GM12878 (cell line): ENCODE results near the gene C2. TPM values are rescaled to one million over a fixed set of nuclear protein-coding genes. Genes with fewer than 3 reads are reported as not detected.

Experiments
- ATAC-seq: fragments of 200-7000 bp; cut with Tn5 transposase; 3 replicates; pipeline ENCODE4 v1.9.1; 2020; ENCODE audit warnings: mild to moderate bottlenecking, moderate library complexity
- BruUV-seq: library from RNA; stranded (reverse); fragments of 400-500 nt; replicated peaks from 2 replicates; lab custom pipeline; 2021; lab: Mats Ljungman, UMichigan
- CTCF ChIA-PET: fragments of 300-600 bp; sonication (Branson Sonifier 250); formaldehyde crosslinking; extraction: SDS; loops from one replicate; lab custom pipeline; 2021; ENCODE audit warnings: inconsistent platforms; lab: Yijun Ruan, JAX
- POLR2A ChIA-PET: fragments of 350-600 bp; formaldehyde crosslinking; extraction: SDS; loops from one replicate; lab custom pipeline; 2021; ENCODE audit warnings: inconsistent platforms; lab: Charles Lee
- RAD21 ChIA-PET: fragments of 300-600 bp; sonication (Branson Sonifier 250); formaldehyde crosslinking; loops from one replicate; lab custom pipeline; 2023; ENCODE audit warnings: antibody characterized with exemption; ENCODE audit not compliant: unreplicated experiment; lab: Charles Lee
- SMC1A ChIA-PET: fragments of 300-600 bp; sonication (Branson Sonifier 250); formaldehyde crosslinking; loops from one replicate; lab custom pipeline; 2023; ENCODE audit not compliant: unreplicated experiment, uncharacterized antibody; lab: Charles Lee
- DNase-seq: peaks from one replicate; pipeline ENCODE4 v3.0.0-alpha.2; 2011; ENCODE audit warnings: low read depth, low spot score
- FAIRE-seq: peaks from 3 replicates; lab custom pipeline; 2011; peaks lifted over from hg19 to GRCh38; lab: Jason Lieb, UNC
- H2AFZ ChIP-seq: 2 replicates; pipeline ENCODE4 v1.6.0; 2011; ENCODE audit warnings: low read depth, low read length, control low read depth; ENCODE audit not compliant: control insufficient read depth
- H3K27ac ChIP-seq: 2 replicates; pipeline ENCODE4 v1.5.1; 2011; ENCODE audit warnings: control low read depth; ENCODE audit not compliant: control insufficient read depth, insufficient read depth
- H3K27me3 ChIP-seq, 2 experiments: replicated peaks in 1 of 2; 2 replicates each; pipeline versions ENCODE4 v1.6.0 to v1.6.1; 2011; ENCODE audit warnings: low read length in 1 of 2; ENCODE audit not compliant: control insufficient read depth in 2 of 2, insufficient read depth in 2 of 2
- H3K36me3 ChIP-seq, 2 experiments: 2 replicates each; pipeline ENCODE4 v1.5.1; 2011; ENCODE audit warnings: low read length in 1 of 2; ENCODE audit not compliant: control insufficient read depth in 2 of 2, insufficient read depth in 2 of 2
- H3K4me1 ChIP-seq: 2 replicates; pipeline ENCODE4 v1.6.1; 2011; ENCODE audit warnings: mild to moderate bottlenecking, low read length, moderate library complexity, mixed read lengths; ENCODE audit not compliant: control insufficient read depth, insufficient read depth
- H3K4me2 ChIP-seq: 2 replicates; pipeline ENCODE4 v1.6.0; 2011; ENCODE audit warnings: control low read depth; ENCODE audit not compliant: control insufficient read depth, insufficient read depth
- H3K4me3 ChIP-seq: fragments of 200-600 bp; sonication (generic); 2 replicates; pipeline ENCODE4 v1.5.1; 2016
- H3K79me2 ChIP-seq: 2 replicates; pipeline ENCODE4 v1.6.0; 2011; ENCODE audit warnings: low read length; ENCODE audit not compliant: control insufficient read depth, insufficient read depth
- H3K9ac ChIP-seq: 2 replicates; pipeline ENCODE4 v1.8.0; 2011; ENCODE audit warnings: low read length, control low read depth, mixed read lengths; ENCODE audit not compliant: control insufficient read depth, insufficient read depth
- H3K9me3 ChIP-seq: replicated peaks from 3 replicates; pipeline ENCODE4 v1.5.1; 2011; ENCODE audit warnings: mild to moderate bottlenecking, low read length; ENCODE audit not compliant: control insufficient read depth, insufficient read depth
- H4K20me1 ChIP-seq: 2 replicates; pipeline ENCODE4 v1.6.0; 2011; ENCODE audit not compliant: control insufficient read depth, insufficient read depth
- CEBPZ ChIP-seq: fragments of 150-350 bp; IDR thresholded peaks from 2 replicates; pipeline ENCODE4 v1.6.1; 2016; ENCODE audit warnings: low read depth, low read length
- CHD1 ChIP-seq: IDR thresholded peaks from 2 replicates; pipeline ENCODE4 v1.6.1; 2012; ENCODE audit warnings: low read depth, low read length, improper control_type of control experiment
- CREB1 ChIP-seq: IDR thresholded peaks from 2 replicates; pipeline ENCODE4 v1.6.1; 2012; ENCODE audit warnings: low read depth, mild to moderate bottlenecking, inconsistent platforms
- ELK1 ChIP-seq: IDR thresholded peaks from 2 replicates; pipeline ENCODE4 v1.6.1; 2012; ENCODE audit warnings: low read depth, low read length, improper control_type of control experiment
- FOXM1 ChIP-seq: IDR thresholded peaks from 2 replicates; pipeline ENCODE4 v1.6.1; 2012; ENCODE audit warnings: low read depth, mild to moderate bottlenecking, inconsistent platforms, low read length, moderate library complexity
- IRF3 ChIP-seq: fragments of 450-650 bp; IDR thresholded peaks from 2 replicates; pipeline ENCODE4 v1.6.1; 2014; ENCODE audit warnings: mild to moderate bottlenecking
- NR2C1 ChIP-seq: fragments of 450-650 bp; IDR thresholded peaks from 2 replicates; pipeline ENCODE4 v1.6.1; 2017; ENCODE audit warnings: antibody characterized with exemption, mild to moderate bottlenecking, moderate library complexity
- NR2F1 ChIP-seq: fragments of 450-650 bp; conservative IDR thresholded peaks from 2 replicates; pipeline ENCODE4 v1.6.1; 2017; ENCODE audit warnings: mild to moderate bottlenecking
- PAX5 ChIP-seq: IDR thresholded peaks from 2 replicates; pipeline ENCODE4 v1.6.1; 2011; ENCODE audit warnings: low read depth, low read length, borderline replicate concordance
- PAX8 ChIP-seq: fragments of 450-650 bp; IDR thresholded peaks from 2 replicates; pipeline ENCODE4 v1.6.1; 2017; ENCODE audit warnings: mild to moderate bottlenecking, moderate library complexity
- PKNOX1 ChIP-seq: fragments of 450-650 bp; IDR thresholded peaks from 2 replicates; pipeline ENCODE4 v1.6.1; 2016; ENCODE audit warnings: mild to moderate bottlenecking
- TCF3 ChIP-seq: IDR thresholded peaks from 2 replicates; pipeline ENCODE4 v1.6.1; 2012; ENCODE audit warnings: low read depth, mild to moderate bottlenecking, low read length, borderline replicate concordance; ENCODE audit not compliant: insufficient read depth
- ZBTB40 ChIP-seq: fragments of 450-650 bp; IDR thresholded peaks from 2 replicates; pipeline ENCODE4 v1.6.1; 2016; ENCODE audit warnings: mild to moderate bottlenecking, moderate library complexity, borderline replicate concordance
- ZNF274 ChIP-seq: IDR thresholded peaks from one replicate; pipeline ENCODE4 v1.8.0; 2011; ENCODE audit not compliant: insufficient read length, insufficient read depth
- WGBS: methylation state at CpG from one replicate; pipeline ENCODE4 v1.1.6; 2016; ENCODE audit warnings: low lambda C conversion rate; ENCODE audit not compliant: insufficient replicate concordance, insufficient coverage; ENCODE audit errors: missing lambda C conversion rate; 5-methylcytosine and 5-hydroxymethylcytosine counted together
- in situ Hi-C: fragments of 300-500 bp; cut with MboI; formaldehyde crosslinking; loops from 9 replicates; pipeline ENCODE4 v1.14.3; 2018; ENCODE audit warnings: mixed read lengths
- intact Hi-C: fragments of 100-400 bp; cut with micrococcal nuclease; formaldehyde crosslinking; loops from one replicate; pipeline ENCODE4 v1.14.2; 2022; ENCODE audit not compliant: unreplicated experiment
- polyA plus RNA-seq, 11 experiments: library from polyadenylated mRNA; depleted of rRNA in 4 of 11; unstranded in 6 of 11; stranded (reverse) in 5 of 11; fragments of >200 nt; fragmentation: Nextera tagmentation in 4 of 11; fragmentation: Illumina TruSeq in 1 of 11; extraction: Ambion mirVana in 4 of 11; extraction: Trizol in 1 of 11; gene quantifications; 1 replicate in 1 of 11; 2 replicates in 10 of 11; pipeline versions ENCODE4 v1.2.1 to v1.2.3, GENCODE V29; 2011 to 2016; ENCODE audit warnings: inconsistent platforms in 2 of 11, missing spikeins in 2 of 11, low read depth in 1 of 11
- total RNA-seq, 4 experiments: library from RNA; depleted of rRNA in 3 of 4; stranded (reverse); fragments of >200 nt in 3 of 4; fragmentation: Illumina TruSeq in 1 of 4; extraction: Trizol in 1 of 4; gene quantifications; 2 replicates each; pipeline versions ENCODE4 v1.2.1 to v1.2.3, GENCODE V29; 2013 to 2021

Gene C2
- total and polyA plus RNA-seq, 10 of the 15 experiments (the other 5 are each of a cell fraction or from before 2014, with no cell fraction given), result 0.06 to 0.97 (median 0.21) TPM; not detected in 5

- intact Hi-C loops (no loop called here), in situ Hi-C loops (no loop called here)
- RAD21 ChIA-PET, result no interaction called here
- Histone ChIP-seq H3K9ac (no peak overlapping the region), H4K20me1 (no peaks in the 10 kb centered on the region), H3K27ac (no peak overlapping the region), H3K4me3 (no peak overlapping the region), H3K36me3 (peaks cover 26% of the 10 kb centered on the region in 2 experiments), H3K9me3 (no peaks in the 10 kb centered on the region), H3K4me1 (peaks cover 9% of the 10 kb centered on the region; the same call in 1 of the 2 replicates), H3K4me2 (no peak overlapping the region), H3K79me2 (peaks cover 11% of the 10 kb centered on the region), H3K27me3 (no peaks in the 10 kb centered on the region), H2AFZ (no peak overlapping the region)
- WGBS, result 100% methylated on average over 7 of the region's 7 CpGs
- POLR2A ChIA-PET, result interaction anchor here (0.6 to 0.7 kb wide), 2 partner anchors 178 to 230 kb away, joined by 3 to 4 read pairs; no protein-coding TSS in a partner anchor
- SMC1A ChIA-PET, result no interaction called here
- no peak for DNase-seq
- CTCF ChIA-PET, result interaction anchor here (1.3 kb wide), 1 partner anchor 14 kb away, joined by 4 read pairs; no protein-coding TSS in a partner anchor
- no peak for ATAC-seq
- no peak for FAIRE-seq
- no TSS peak for BruUV-seq
- no peak for TF ChIP-seq FOXM1
- no peak for TF ChIP-seq ELK1
- no peak for TF ChIP-seq NR2F1
- no peak for TF ChIP-seq IRF3
- no peak for TF ChIP-seq PAX5
- no peak for TF ChIP-seq NR2C1
- no peak for TF ChIP-seq CEBPZ
- no peak for TF ChIP-seq CREB1
- TF ChIP-seq CHD1, result no peak
- no peak for TF ChIP-seq PKNOX1
- no peak for TF ChIP-seq TCF3
- TF ChIP-seq ZNF274, result no peak
- no peak for TF ChIP-seq ZBTB40
- TF ChIP-seq PAX8, result no peak
Observed at GRCh38 chr6:31966506-31966905, 39.0 kb downstream of the C2 start.
